NOMO-1 treated with DMSO at 0.1 percent for 48 hours (cell line): ENCODE measurements around the gene SCP2.
A peak's percentile ranks its signal among the peaks of the same experiment; 100 is the strongest.
"Not testable (repeated sequence)": the region's sequence is repeated elsewhere in the genome, so short reads cannot be mapped to it uniquely, and the experiment has no call there.

ENCODE experiments used
- DNase-seq: peaks from one replicate; lab custom pipeline; 2025; ENCODE audit not compliant: unreplicated experiment; lab: John Stamatoyannopoulos, UW

The SCP2 gene

GRCh38 chr1:52967666-52968065 is 40.6 kb downstream of the SCP2 start:
- DNase-seq, result no peak

- DNase-seq, result not testable (repeated sequence)
These were observed 42.2 kb downstream of the SCP2 start for GRCh38 chr1:52969234-52969633.

GRCh38 chr1:52970149-52970548 is 43.1 kb downstream of the SCP2 start:
- no peak for DNase-seq

- DNase-seq, result no peak
These were observed 46.8 kb downstream of the SCP2 start for GRCh38 chr1:52973841-52974240.

- no peak for DNase-seq
These were observed 49.3 kb downstream of the SCP2 start for GRCh38 chr1:52976183-52977035.

GRCh38 chr1:52978045-52978444 is 51.0 kb downstream of the SCP2 start:
- no peak for DNase-seq

- not testable (repeated sequence) for DNase-seq
These were observed 65.7 kb downstream of the SCP2 start for GRCh38 chr1:52992733-52993132.

GRCh38 chr1:52994656-52995055 is 67.6 kb downstream of the SCP2 start:
- DNase-seq, result no peak

GRCh38 chr1:52996653-52997052 is 69.6 kb downstream of the SCP2 start:
- no peak for DNase-seq

GRCh38 chr1:53001128-53001527 is 74.1 kb downstream of the SCP2 start:
- DNase-seq, result no peak

GRCh38 chr1:53006612-53007011 is 79.5 kb downstream of the SCP2 start:
- DNase-seq, result not testable (repeated sequence)

- not testable (repeated sequence) for DNase-seq
These were observed 83.2 kb downstream of the SCP2 start for GRCh38 chr1:53010247-53010646.

- DNase-seq, result no peak
These were observed 84.1 kb downstream of the SCP2 start for GRCh38 chr1:53011175-53011574.

- DNase-seq, result peak; percentile 96
These were observed 87.9 kb downstream of the SCP2 start for GRCh38 chr1:53014791-53015507.

GRCh38 chr1:53015508-53015860 is 88.4 kb downstream of the SCP2 start:
- peak; percentile 1 for DNase-seq

GRCh38 chr1:53016705-53017104 is 89.6 kb downstream of the SCP2 start:
- DNase-seq, result no peak

- DNase-seq, result no peak
These were observed 93.5 kb downstream of the SCP2 start for GRCh38 chr1:53020588-53020987.

- DNase-seq, result no peak
These were observed 95.1 kb downstream of the SCP2 start for GRCh38 chr1:53022179-53022578.

GRCh38 chr1:53023546-53023945 is 96.5 kb downstream of the SCP2 start:
- DNase-seq, result no peak

- DNase-seq, result peak; percentile 49
These were observed 97.0 kb downstream of the SCP2 start for GRCh38 chr1:53024117-53024516.

- peak; percentile 41 for DNase-seq
These were observed 98.1 kb downstream of the SCP2 start for GRCh38 chr1:53025034-53025768.

GRCh38 chr1:53025769-53026112 is 98.7 kb downstream of the SCP2 start:
- no peak for DNase-seq
